Measurements from ENCODE around the gene JPH2.

DNA sequence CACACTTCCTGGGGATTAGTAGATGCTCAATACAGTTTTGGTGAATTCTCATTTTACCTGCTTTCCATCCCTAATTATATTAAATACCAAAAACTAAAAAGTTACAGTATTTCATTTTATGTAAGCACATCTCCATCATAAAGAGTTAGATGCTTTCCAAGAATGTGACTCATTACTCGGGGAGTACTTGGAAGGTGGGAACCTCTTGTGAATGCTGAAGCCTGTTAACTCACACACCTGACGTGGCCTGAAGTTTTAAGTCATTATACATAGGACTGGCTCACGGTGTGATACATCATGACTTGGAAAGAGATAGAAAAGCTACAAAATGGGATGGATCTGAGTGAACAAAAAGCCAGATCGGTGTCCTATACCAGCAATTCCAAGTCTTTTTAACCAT, 25.8 kb upstream of the JPH2 start:
- TF ChIP-seq ZNF207 (IDR thresholded peaks at IDR 0.05; ENCODE audit: borderline replicate concordance) = no peak
- no peak for TF ChIP-seq JUNB (IDR thresholded peaks at IDR 0.05)
- TF ChIP-seq, protein P1, sequence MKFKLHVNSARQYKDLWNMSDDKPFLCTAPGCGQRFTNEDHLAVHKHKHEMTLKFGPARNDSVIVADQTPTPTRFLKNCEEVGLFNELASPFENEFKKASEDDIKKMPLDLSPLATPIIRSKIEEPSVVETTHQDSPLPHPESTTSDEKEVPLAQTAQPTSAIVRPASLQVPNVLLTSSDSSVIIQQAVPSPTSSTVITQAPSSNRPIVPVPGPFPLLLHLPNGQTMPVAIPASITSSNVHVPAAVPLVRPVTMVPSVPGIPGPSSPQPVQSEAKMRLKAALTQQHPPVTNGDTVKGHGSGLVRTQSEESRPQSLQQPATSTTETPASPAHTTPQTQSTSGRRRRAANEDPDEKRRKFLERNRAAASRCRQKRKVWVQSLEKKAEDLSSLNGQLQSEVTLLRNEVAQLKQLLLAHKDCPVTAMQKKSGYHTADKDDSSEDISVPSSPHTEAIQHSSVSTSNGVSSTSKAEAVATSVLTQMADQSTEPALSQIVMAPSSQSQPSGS (IDR thresholded peaks at IDR 0.05; ENCODE audit: low read length) = no peak
- TF ChIP-seq, protein P2, sequence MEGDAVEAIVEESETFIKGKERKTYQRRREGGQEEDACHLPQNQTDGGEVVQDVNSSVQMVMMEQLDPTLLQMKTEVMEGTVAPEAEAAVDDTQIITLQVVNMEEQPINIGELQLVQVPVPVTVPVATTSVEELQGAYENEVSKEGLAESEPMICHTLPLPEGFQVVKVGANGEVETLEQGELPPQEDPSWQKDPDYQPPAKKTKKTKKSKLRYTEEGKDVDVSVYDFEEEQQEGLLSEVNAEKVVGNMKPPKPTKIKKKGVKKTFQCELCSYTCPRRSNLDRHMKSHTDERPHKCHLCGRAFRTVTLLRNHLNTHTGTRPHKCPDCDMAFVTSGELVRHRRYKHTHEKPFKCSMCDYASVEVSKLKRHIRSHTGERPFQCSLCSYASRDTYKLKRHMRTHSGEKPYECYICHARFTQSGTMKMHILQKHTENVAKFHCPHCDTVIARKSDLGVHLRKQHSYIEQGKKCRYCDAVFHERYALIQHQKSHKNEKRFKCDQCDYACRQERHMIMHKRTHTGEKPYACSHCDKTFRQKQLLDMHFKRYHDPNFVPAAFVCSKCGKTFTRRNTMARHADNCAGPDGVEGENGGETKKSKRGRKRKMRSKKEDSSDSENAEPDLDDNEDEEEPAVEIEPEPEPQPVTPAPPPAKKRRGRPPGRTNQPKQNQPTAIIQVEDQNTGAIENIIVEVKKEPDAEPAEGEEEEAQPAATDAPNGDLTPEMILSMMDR (IDR thresholded peaks at IDR 0.05 in 2 of 3, conservative IDR thresholded peaks at IDR 0.05 in 1 of 3; ENCODE audit: control insufficient read depth in 2 of 3, extremely low read depth in 1 of 3, insufficient read depth in 1 of 3, low read depth in 3 of 3, low read length in 3 of 3) = no peak
- no peak for TF ChIP-seq ZNF274 (IDR thresholded peaks at IDR 0.05; ENCODE audit: insufficient read depth, insufficient read length)
- no peak for TF ChIP-seq CEBPB (IDR thresholded peaks at IDR 0.05; ENCODE audit: borderline replicate concordance in 1 of 2, low read depth in 2 of 2, low read length in 2 of 2)
- TF ChIP-seq POLR2AphosphoS5 (IDR thresholded peaks at IDR 0.05; ENCODE audit: low read length) = no peak
- no peak for TF ChIP-seq SUPT20H (IDR thresholded peaks at IDR 0.05; ENCODE audit: borderline replicate concordance, control insufficient read depth, low read depth, low read length)
- no peak for TF ChIP-seq FOS (IDR thresholded peaks at IDR 0.05; ENCODE audit: borderline replicate concordance, extremely low read depth, insufficient read length)
- TF ChIP-seq SMC3 (IDR thresholded peaks at IDR 0.05; ENCODE audit: borderline replicate concordance, low read length) = no peak
- no peak for TF ChIP-seq SREBF2 (IDR thresholded peaks at IDR 0.05; ENCODE audit: low read length)
- no peak for TF ChIP-seq NR2F1 (conservative IDR thresholded peaks at IDR 0.05)

Measured in GM12878 (cell line).